HG03521 (cell line): ENCODE results near the gene QSOX2.

ENCODE experiments used
- ATAC-seq: cut with Tn5 transposase; IDR thresholded peaks from one replicate; pipeline ENCODE4 v1.9.1; 2021; ENCODE audit warnings: mild to moderate bottlenecking, moderate library complexity; ENCODE audit not compliant: unreplicated experiment

QSOX2 gene

GRCh38 chr9:136245219-136246150 is at the start of gene QSOX2:
Gene QSOX2 (minus strand): TSS chr9:136245812. CDS start chr9:136245803, 9 bp downstream.
- ATAC-seq = peak; percentile 65

- ATAC-seq = no peak
These were observed 49.4 kb upstream of the QSOX2 start for GRCh38 chr9:136295055-136295454.

- no peak for ATAC-seq
These were observed 48.8 kb upstream of the QSOX2 start for GRCh38 chr9:136294437-136294836.

- no peak for ATAC-seq
These were observed 48.0 kb upstream of the QSOX2 start for GRCh38 chr9:136293476-136294077.

DNA sequence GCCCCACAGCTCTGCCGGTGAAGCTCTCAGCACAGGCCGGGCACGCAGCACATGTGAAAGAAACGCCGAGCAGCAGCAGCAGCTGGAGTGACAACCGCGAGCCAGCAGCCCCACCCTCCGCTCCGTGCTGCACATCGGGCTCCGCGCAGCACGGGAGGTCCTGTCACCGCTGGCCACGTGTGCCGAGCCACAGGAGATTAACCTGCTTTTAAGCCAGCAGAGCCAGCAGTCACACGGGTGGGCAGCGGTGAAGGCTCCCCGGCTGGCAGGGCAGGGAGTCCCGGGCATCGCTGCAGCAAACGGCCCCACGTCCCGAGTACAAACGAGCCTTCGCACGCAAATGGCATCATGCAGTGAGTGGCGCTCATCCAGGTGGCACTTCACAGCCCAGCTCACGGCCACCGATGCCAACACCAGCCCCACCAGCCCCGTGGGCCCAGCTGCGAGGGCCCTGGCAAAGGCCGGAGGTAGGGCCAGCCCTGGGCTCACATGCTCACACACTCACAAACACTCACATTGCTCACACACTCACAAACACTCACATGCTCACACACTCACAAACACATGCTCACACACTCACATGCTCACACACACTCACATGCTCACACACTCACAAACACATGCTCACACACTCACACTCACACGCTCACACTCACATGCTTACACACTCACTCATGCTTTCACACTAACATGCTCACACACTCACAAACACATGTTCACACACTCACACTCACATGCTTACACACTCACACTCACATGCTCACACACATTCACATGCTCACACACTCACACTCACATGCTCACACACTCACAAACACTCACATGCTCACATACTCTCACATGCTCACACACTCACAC is 47.2 kb upstream of the QSOX2 start:
- no peak for ATAC-seq

DNA sequence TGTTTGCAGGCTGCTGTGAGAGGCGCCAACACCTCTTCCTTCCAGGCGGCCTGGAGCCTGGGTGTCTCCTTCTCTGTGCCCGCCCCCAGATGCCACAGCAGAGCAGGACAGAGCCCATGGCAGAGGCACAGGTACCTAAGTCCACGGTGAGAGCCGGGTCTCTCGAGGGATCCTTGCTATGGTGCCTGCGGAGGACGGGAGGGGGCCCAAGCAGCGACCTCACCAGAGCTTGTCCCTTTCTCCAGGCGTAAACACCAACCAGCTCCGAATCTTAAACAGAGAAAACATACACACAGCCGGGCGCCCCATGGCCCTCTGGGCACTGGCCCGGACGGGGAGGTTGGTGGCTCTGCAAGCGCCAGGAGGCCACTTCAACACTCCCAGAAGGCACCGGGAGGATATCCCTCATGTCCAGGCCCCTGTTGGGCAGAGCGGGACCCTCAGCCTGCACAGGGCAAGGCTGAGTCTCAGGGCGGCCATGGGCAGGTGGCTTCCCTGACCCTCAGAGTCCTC is 46.5 kb upstream of the QSOX2 start:
- no peak for ATAC-seq

- ATAC-seq = no peak
These were observed 45.9 kb upstream of the QSOX2 start for GRCh38 chr9:136291306-136292025.

DNA sequence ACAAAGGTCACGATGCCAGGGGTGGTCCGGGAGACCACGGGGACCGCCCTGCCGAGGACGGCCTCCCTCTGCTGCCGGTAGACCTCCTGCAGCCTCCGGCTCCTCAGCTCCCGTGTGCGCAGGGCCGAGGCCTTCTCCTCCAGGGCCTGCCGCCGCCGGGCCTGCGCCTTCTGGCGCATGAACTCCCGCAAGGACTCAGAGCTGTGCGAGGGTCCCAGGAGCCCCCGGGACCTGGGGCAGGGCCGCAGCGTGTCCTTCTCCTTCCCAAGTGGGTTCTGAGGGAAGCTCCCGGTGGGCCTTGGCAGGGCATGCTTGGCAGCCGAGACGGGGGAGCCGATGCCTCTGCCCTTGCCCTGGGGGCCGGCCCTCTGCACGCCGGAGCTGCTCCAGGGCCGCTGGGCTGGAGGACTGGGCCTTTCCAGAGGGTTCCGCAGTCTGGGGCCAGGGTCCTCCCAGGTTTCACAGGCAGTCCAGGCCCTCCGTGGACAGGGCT is 44.9 kb upstream of the QSOX2 start:
- no peak for ATAC-seq

DNA sequence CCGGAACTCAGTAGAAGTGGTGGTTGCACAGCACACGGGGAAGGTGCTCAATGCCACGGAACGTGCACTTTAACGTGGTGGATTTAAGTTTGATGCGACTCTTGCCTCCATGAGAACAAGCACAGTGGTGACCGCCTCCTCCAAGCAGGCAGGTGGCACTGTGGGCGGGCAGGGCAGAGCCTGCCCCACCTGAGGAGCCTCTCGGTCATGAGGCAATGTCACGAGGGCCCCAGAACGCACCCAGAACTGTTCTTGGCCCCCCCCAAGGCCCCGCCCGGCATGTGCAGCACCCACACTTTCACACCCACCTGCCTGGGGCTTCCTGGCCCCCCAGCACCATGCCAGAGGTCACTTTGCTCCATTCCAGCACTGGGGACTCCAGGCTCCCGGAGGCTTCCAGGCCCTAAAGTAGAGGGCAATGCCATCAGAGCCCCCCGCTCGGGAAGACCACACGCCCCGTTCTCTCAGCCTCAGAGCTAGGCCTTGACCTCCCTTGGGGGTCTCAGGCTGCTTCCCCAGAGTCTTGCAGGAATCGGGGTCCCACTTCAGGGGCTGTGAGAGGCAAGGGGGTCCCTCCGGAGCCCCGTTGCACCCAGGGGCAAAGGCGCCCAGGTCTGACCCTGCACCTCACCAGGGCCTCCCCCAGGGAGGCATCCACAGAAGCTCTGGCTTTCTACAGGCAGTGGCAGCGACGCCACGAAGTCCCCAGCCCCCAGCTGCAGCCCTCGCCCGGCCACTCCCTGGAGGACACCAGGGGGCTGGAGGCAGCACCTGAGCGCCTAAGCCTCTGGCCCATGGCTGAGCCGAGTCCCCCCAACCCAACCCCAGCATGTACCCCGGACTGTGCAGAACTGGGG is 44.3 kb upstream of the QSOX2 start:
- ATAC-seq = no peak

DNA sequence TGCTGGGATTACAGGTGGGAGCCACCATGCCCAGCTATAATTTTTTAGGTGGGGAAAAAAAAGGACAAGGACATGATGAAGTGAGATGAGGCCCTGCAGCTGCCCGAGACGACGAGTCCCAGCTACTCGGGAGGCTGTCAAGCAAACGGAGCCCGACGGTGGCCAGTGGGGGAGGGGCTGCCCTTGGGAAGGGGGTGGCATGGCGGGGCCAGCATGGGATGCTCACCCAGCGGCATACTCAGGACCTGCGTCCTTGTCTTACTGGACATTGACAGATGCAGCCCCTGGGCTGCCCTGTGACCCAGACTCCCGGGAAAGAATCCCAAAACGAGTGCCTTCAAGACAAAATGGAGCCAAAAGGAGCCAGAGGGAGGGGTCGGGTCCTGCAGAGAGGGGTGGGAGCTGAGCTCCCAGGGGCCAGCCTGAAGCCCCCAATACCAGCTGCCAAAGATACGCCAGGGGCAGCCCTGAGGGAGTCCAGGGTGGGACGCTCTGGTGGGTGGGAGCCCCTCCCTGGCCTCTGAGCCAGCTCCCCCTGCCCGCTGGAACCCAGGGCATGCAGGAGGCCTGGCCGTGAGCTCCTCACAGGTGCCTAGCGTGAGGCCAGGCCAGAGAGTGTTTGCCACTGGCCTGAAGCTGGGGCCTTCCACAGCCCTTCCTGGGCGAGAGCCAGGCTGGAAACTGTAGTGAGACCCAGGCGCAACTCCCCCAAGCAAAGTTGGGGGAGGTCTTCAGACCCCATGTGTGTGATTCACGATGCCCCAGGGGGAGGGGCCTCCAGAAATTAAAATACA is 42.5 kb upstream of the QSOX2 start:
- ATAC-seq = no peak

GRCh38 chr9:136286987-136287379 is 41.4 kb upstream of the QSOX2 start:
- ATAC-seq = no peak

GRCh38 chr9:136286359-136286986 is 40.9 kb upstream of the QSOX2 start:
- ATAC-seq = no peak

DNA sequence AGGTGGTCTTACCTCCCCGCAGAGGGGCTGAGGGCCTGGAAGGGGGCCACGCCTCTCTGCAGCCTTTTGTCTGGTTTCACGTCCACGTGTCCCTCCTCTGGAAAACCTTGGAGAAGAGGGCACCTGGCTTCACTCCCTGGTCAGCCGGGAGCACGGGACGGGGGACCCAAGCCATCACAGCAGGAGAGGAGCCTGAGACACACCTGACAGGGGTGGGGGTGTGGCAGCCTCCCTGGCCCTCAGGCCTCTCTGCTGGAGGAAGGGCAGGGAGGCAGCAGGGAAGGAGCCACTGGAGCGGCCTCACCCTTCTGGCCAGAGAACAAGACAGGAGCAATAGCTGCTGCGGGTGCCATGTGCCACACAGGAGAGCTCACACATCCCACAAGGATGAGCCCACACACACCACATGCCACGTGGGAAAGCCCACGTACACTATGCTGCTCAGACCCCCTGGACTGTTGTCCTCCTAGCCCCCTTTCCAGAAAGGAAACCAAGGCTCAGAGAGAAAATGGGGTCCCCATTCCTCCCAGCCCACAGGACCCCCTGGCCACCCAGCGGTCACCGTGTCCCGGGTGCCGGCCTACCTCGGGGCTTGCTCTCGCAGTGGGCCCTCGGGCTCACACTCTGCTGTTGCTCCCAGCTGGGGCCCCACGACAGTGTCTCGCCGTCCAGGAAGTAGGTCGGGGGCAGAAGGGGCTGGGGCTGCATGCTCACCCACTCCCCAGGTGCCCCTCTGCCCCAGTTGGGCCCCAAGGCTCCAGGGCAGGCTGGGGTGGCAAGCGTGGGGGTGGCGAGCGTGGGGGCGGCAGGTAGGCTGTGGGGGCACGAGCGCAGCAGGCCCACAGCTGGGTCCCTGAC is 40.1 kb upstream of the QSOX2 start:
- ATAC-seq = no peak

DNA sequence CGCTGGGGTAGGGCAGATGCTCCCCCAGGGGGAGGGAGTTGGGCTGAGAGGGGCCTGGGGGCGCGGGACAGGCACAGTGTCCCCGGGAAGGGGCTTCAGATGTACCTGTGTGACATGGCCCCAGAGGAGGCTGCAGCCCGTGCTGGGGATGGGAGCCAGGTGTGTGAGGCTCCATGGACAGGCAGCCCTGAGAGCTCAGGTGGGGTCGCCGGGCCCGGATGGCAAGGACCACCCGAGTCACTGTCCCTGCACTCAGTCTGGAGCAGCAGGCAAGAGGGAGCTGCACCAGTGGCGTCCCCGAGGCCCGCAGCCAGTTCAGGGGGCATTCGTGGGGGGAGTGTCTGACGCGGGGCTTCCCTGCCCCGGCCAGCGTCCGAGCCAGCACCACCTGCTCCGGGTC is 39.3 kb upstream of the QSOX2 start:
- no peak for ATAC-seq

DNA sequence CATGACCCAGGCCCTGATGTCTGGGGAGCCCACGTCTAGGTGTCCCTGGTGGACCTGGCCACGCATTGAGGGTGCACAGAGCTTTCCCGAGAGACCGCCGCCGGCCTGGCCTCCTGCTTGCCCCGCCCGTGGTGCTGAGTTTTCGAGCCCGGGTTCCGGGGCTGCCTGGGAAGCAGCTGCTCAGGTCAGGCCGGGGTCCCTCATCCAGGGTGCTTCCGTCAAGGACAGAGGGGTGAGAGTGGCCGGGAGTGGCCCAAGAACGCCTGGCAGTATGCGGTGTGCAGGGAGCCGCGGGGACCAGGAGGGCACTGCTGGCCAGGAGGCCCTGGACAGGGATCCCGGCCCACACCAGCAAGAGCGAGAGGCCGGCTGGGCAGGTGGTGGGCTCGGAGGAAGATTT is 38.7 kb upstream of the QSOX2 start:
- no peak for ATAC-seq

GRCh38 chr9:136283291-136284235 is 38.0 kb upstream of the QSOX2 start:
- ATAC-seq = no peak
